Loucy (cell line): ENCODE data around the gene MEGF10.

ENCODE experiments used
- CTCF ChIP-seq: fragments of 200-600 bp; sonication (generic); conservative IDR thresholded peaks from 2 replicates; pipeline ENCODE4 v1.5.1; 2014; ENCODE audit warnings: mild to moderate bottlenecking, antibody characterized with exemption, low read length
- EZH2phosphoT487 ChIP-seq: fragments of 200-600 bp; IDR thresholded peaks from 2 replicates; pipeline ENCODE4 v1.6.1; 2018; ENCODE audit warnings: antibody characterized with exemption, mild to moderate bottlenecking, moderate library complexity, borderline replicate concordance

- TF ChIP-seq CTCF (no peak), EZH2phosphoT487 (no peak)
Measured at GRCh38 chr5:127370631-127371030, 80.0 kb downstream of the MEGF10 start.
